HG02763 (cell line): ENCODE data around the gene PCDHGA12.
"Not testable (repeated sequence)": the region's sequence is repeated elsewhere in the genome, so short reads cannot be mapped to it uniquely, and the experiment has no call there.

ENCODE experiments used
- ATAC-seq: cut with Tn5 transposase; IDR thresholded peaks from one replicate; pipeline ENCODE4 v1.9.1; 2021; ENCODE audit warnings: mild to moderate bottlenecking, moderate library complexity; ENCODE audit not compliant: unreplicated experiment

The PCDHGA12 gene

GRCh38 chr5:141407790-141408505, 22.4 kb upstream of the PCDHGA12 start, which contains the start of gene PCDHGB6:
TSS of gene PCDHGB6 (plus strand) at chr5:141408021. CDS start at chr5:141408203, 182 bp downstream.
- peak; percentile 65 for ATAC-seq

- ATAC-seq: no peak
Measured at GRCh38 chr5:141409598-141410306, 20.6 kb upstream of the PCDHGA12 start.

- no peak for ATAC-seq
Measured at GRCh38 chr5:141411575-141411974, 18.7 kb upstream of the PCDHGA12 start.

GRCh38 chr5:141412854-141413539, 17.3 kb upstream of the PCDHGA12 start, which contains the start of gene PCDHGA10:
TSS of gene PCDHGA10 (plus strand) at chr5:141412987. CDS start at chr5:141413176, 189 bp downstream.
- peak; percentile 57 for ATAC-seq

- no peak for ATAC-seq
Measured at GRCh38 chr5:141413540-141414069, 16.7 kb upstream of the PCDHGA12 start.

- not testable (repeated sequence) for ATAC-seq
Measured at GRCh38 chr5:141414548-141415274, 15.6 kb upstream of the PCDHGA12 start.

- not testable (repeated sequence) for ATAC-seq
Measured at GRCh38 chr5:141415275-141415618, 15.1 kb upstream of the PCDHGA12 start.

- ATAC-seq: peak; percentile 63
Measured at GRCh38 chr5:141417494-141418172, 12.7 kb upstream of the PCDHGA12 start, which contains the start of gene PCDHGB7. TSS of gene PCDHGB7 (plus strand) at chr5:141417677. CDS start at chr5:141417860, 183 bp downstream.

- ATAC-seq: no peak
Measured at GRCh38 chr5:141419074-141419880, 11.0 kb upstream of the PCDHGA12 start.

GRCh38 chr5:141420855-141421488, 9.3 kb upstream of the PCDHGA12 start, which contains the start of gene PCDHGA11:
TSS of gene PCDHGA11 (plus strand) at chr5:141421051. CDS start at chr5:141421228, 177 bp downstream.
- no peak for ATAC-seq

GRCh38 chr5:141421489-141421855, 8.8 kb upstream of the PCDHGA12 start:
- ATAC-seq: no peak

GRCh38 chr5:141422742-141423291, 7.5 kb upstream of the PCDHGA12 start:
- no peak for ATAC-seq

GRCh38 chr5:141427783-141428426, 2.4 kb upstream of the PCDHGA12 start:
- ATAC-seq: no peak

- ATAC-seq: peak; percentile 40
Measured at GRCh38 chr5:141431286-141431685, 979 bp downstream of the PCDHGA12 start.

- ATAC-seq: not testable (repeated sequence)
Measured at GRCh38 chr5:141432308-141432707, 2.0 kb downstream of the PCDHGA12 start.

- ATAC-seq: not testable (repeated sequence)
Measured at GRCh38 chr5:141432726-141433125, 2.4 kb downstream of the PCDHGA12 start.

GRCh38 chr5:141434006-141434405, 3.7 kb downstream of the PCDHGA12 start:
- ATAC-seq: no peak

GRCh38 chr5:141437221-141437620, 6.9 kb downstream of the PCDHGA12 start:
- ATAC-seq: no peak
